ENCODE data around the gene KANSL1.
A peak's percentile ranks its signal among the peaks of the same experiment; 100 is the strongest.
"Not testable (repeated sequence)": the region's sequence is repeated elsewhere in the genome, so short reads cannot be mapped to it uniquely, and the experiment has no call there.

KANSL1 gene

GRCh38 chr17:46192439-46193150 lies 634 bp downstream of the KANSL1 start:
- DNase-seq, result peak; percentile 94

- no peak for DNase-seq
Observed at GRCh38 chr17:46192189-46192438, 1.1 kb downstream of the KANSL1 start.

GRCh38 chr17:46191322-46192188 lies 1.7 kb downstream of the KANSL1 start:
- DNase-seq, result peak; percentile 48

GRCh38 chr17:46190763-46191162 lies 2.5 kb downstream of the KANSL1 start:
- DNase-seq, result no peak

GRCh38 chr17:46186827-46187235 lies 6.4 kb downstream of the KANSL1 start:
- peak; percentile 50 for DNase-seq

- no peak for DNase-seq
Observed at GRCh38 chr17:46184696-46185095, 8.5 kb downstream of the KANSL1 start.

- not testable (repeated sequence) for DNase-seq
Observed at GRCh38 chr17:46183383-46183782, 9.8 kb downstream of the KANSL1 start.

- DNase-seq, result no peak
Observed at GRCh38 chr17:46182961-46183360, 10.3 kb downstream of the KANSL1 start.

- no peak for DNase-seq
Observed at GRCh38 chr17:46181940-46182339, 11.3 kb downstream of the KANSL1 start.

- DNase-seq, result not testable (repeated sequence)
Observed at GRCh38 chr17:46181316-46181715, 11.9 kb downstream of the KANSL1 start.

- DNase-seq, result no peak
Observed at GRCh38 chr17:46180892-46181274, 12.3 kb downstream of the KANSL1 start.

- not testable (repeated sequence) for DNase-seq
Observed at GRCh38 chr17:46180185-46180891, 12.9 kb downstream of the KANSL1 start.

GRCh38 chr17:46179375-46179999 lies 13.7 kb downstream of the KANSL1 start:
- DNase-seq, result no peak

- DNase-seq, result no peak
Observed at GRCh38 chr17:46178550-46179214, 14.5 kb downstream of the KANSL1 start.

GRCh38 chr17:46176975-46177374 lies 16.3 kb downstream of the KANSL1 start:
- no peak for DNase-seq

- DNase-seq, result no peak
Observed at GRCh38 chr17:46175891-46176290, 17.3 kb downstream of the KANSL1 start.

GRCh38 chr17:46173153-46173552 lies 20.1 kb downstream of the KANSL1 start:
- no peak for DNase-seq

- DNase-seq, result no peak
Observed at GRCh38 chr17:46171939-46172338, 21.3 kb downstream of the KANSL1 start.

- no peak for DNase-seq
Observed at GRCh38 chr17:46170639-46171429, 22.4 kb downstream of the KANSL1 start.

- no peak for DNase-seq
Observed at GRCh38 chr17:46169913-46170638, 23.2 kb downstream of the KANSL1 start.
